Suprapubic skin (tissue), 3 donors: Measurements from ENCODE around the gene SORL1-AS1.

ENCODE experiments used
- CTCF ChIP-seq, 2 donors: fragments of 200-600 bp in 1 of 2; fragments of 450-650 bp in 1 of 2; sonication (generic) in 1 of 2; IDR thresholded peaks; one replicate each; pipeline ENCODE4 v1.5.1; 2016 to 2019; ENCODE audit warnings: antibody characterized with exemption in 2 of 2, mild to moderate bottlenecking in 1 of 2, moderate library complexity in 1 of 2
- POLR2A ChIP-seq, 2 donors: fragments of 450-650 bp; IDR thresholded peaks; one replicate each; pipeline ENCODE4 v1.6.1; 2017; ENCODE audit warnings: antibody characterized with exemption in 2 of 2, mild to moderate bottlenecking in 2 of 2, moderate library complexity in 2 of 2

- TF ChIP-seq CTCF (IDR thresholded peaks at IDR 0.05) (no peak), POLR2A (IDR thresholded peaks at IDR 0.05) (no peak)
These were observed 4.8 kb downstream of the SORL1-AS1 start for GRCh38 chr11:121448011-121448410.
